Fibroblast of skin of abdomen (primary cell): ENCODE results near the gene DCDC2C. TPM values are rescaled to one million over a fixed set of nuclear protein-coding genes. Genes with fewer than 3 reads are reported as not detected.
"Not testable (repeated sequence)": the region's sequence is repeated elsewhere in the genome, so short reads cannot be mapped to it uniquely, and the experiment has no call there.

ENCODE experiments used
- DNase-seq: peaks from one replicate; pipeline ENCODE4 v3.0.0-alpha.2; 2013
- polyA plus RNA-seq, 2 experiments: library from polyadenylated mRNA; unstranded; fragments of 120-200 nt; gene quantifications; one replicate each; pipeline ENCODE4 v1.2.1, GENCODE V29; 2013; ENCODE audit not compliant: insufficient read length in 2 of 2

The DCDC2C gene
- not detected for polyA plus RNA-seq (2013, experiment 1 of 2; ENCODE audit: insufficient read length)
- polyA plus RNA-seq (2013, experiment 2 of 2; ENCODE audit: insufficient read length), result not detected

DNA sequence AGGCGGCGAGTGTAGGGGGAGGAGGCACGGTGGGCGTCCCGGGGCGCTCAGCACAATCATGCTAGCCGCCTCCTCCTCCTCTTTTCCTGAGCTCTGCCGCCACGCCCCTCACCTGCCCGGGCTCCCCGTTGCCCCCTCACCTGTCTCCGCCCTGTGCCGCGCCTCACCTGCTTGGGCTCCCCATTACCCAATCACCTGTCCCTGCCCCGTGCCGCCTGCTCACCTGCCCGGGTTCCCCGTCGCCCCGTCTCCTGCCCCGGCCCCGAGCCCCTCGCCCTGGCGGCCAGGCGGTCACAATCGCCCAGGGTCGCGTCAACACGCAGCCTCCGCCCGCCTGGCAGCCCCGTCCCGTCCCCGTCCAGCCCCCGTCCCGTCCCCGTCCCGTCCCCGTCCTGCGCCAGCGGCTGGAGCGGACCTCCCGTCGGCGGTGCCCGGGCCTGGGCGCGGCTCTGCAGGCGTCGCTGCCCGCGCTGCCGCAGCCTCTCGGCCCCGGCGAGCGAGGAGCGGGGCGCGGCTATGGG, at the start of gene DCDC2C:
Gene DCDC2C, plus strand, starts transcription at position 340 of the 521 bp plus-strand sequence. Its CDS starts 177 bp downstream, at position 517.
- DNase-seq, result no peak

- DNase-seq, result no peak
Measured at GRCh38 chr2:3654011-3654410, 49.4 kb upstream of the DCDC2C start.

DNA sequence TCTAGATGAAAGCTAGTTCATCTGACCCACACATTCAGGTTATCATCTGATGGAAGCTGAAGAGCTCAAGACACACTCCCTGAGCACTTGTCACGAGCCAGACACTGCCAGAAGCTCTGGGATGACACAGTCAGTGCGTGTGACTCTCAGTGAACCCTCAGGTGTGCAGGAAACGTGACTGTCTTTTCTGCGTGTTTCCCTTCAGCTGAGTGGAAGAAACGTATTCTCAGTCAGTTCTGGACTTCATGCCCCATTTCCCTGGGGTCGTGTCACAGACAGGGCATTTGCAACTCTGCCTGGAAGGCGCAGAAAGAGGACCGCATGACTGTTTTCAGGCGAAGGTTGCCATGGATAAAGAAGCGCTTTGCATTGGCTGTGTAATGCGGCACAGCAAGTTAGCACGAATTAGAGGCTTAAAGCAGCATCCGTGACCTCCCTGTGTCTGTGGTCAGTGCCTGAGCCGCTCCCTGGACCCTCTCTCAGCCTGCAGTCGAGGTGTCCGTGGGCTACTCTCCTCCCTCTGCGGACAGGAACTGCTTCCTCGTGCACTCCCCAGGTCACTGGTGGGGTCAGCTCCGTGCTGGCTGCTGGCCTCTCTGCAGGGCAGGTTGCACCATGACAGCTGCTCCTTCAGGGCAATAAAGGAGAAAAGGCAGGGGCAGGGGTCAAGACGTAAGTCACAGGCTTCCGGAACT, 48.7 kb upstream of the DCDC2C start:
- no peak for DNase-seq

DNA sequence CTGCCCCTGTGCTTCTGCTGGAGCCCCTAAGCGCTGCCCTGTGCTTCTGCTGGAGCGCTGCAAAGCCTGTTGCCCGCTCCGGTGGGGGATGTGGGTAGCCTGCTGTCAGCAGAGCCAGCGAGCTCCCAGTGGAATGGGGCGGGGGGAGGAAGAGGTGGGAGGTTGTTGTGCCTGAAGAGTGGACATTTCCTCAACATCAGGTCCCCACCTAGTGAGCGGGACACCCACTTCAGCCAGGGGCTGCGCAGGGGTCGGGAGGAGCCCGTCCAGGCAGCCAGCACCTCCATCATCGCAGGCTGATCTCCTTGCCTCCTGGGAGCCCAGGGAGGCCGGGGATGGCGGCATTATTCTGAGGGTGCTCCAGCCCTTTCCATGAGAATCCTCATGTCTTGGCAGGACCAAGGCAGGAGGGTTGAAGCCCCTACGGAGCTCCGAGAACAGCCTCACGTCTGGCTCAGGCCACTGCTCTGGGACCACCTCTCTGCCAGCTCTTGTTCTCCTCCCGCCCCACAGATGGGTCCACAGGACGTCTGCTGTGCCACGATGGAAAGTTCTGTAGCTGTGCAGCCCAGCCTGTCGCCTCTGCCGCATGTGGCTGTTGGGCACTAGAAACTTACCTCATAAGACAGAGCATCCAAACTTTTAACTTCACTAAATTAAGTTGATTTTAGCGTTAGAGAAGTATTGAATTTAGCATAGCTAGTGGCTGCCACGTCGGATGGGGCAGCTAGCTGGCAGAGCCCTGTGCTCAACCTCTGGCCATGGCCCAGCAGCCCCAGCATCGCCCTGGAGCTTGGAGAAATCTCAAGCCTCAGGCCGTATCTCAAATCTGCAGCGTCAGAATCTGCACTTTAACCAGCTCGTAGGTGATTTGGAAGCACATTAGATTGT, 47.3 kb upstream of the DCDC2C start:
- no peak for DNase-seq

- DNase-seq, result no peak
Measured at GRCh38 chr2:3656762-3657721, 46.3 kb upstream of the DCDC2C start.

DNA sequence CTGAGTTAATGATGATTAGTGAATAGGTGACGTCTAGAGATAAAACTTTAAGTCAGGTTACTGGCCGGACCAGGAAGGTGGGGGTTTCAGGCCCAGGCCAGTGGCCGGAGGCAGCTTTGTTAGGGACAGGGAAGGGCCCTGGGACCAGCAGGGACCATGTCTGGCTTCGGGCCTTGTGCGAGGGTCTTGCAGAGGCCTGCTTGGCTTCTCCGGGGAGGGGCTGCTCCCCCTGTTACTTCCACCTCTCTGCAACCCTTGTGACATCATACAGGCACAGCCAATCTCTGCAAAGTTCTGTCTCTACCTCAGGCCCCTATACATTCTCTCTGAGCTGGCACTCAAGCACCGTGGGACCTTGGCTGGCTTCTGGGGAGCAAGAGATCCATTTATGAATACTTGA, 45.5 kb upstream of the DCDC2C start, which contains the start of gene ALLC:
Gene ALLC, plus strand, starts transcription at position 320 of the 400 bp plus-strand sequence. CDS start 12,958 bp downstream, outside the sequence.
- DNase-seq, result no peak

- DNase-seq, result no peak
Measured at GRCh38 chr2:3659447-3660432, 43.6 kb upstream of the DCDC2C start.

DNA sequence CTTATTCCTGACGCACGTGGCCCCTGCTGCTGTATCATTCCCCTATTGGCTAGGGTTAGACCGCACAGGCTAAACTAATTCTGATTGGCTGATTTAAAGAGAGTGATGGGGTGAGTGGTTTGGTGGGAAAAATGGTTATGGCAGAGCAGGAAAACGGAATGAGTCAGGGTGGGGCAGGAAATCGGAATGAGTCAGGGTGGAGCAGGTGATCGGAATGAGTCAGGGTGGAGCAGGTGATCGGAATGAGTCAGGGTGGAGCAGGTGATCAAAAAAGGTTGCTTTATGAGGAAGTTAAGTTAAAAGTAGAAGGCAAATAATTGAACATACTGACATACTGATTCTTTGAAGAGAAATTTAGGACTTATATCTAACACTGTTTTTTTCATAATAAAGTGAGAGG, 42.7 kb upstream of the DCDC2C start:
- not testable (repeated sequence) for DNase-seq

- DNase-seq, result no peak
Measured at GRCh38 chr2:3661149-3661660, 42.2 kb upstream of the DCDC2C start.

GRCh38 chr2:3662239-3662638, 41.1 kb upstream of the DCDC2C start:
- DNase-seq, result peak; percentile 20

DNA sequence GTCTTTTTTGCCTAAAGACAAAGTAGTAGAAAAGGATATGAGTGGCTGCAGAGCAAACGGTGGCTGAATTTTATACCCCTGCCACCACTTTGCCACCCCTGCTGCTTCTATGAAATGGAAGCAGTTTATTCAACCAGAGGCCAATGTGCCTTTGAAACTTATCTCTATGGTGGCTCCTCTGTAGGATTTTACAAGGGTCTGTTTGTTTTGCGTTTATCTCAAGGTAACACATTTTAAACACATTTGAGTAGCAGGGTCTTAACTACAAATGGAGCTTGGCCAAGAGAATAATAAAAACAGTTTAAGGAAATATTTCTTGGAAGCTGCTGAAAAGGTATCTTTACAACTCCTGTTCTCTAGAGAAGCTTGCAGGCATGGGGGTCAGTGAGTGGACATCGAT, 39.3 kb upstream of the DCDC2C start:
- no peak for DNase-seq

DNA sequence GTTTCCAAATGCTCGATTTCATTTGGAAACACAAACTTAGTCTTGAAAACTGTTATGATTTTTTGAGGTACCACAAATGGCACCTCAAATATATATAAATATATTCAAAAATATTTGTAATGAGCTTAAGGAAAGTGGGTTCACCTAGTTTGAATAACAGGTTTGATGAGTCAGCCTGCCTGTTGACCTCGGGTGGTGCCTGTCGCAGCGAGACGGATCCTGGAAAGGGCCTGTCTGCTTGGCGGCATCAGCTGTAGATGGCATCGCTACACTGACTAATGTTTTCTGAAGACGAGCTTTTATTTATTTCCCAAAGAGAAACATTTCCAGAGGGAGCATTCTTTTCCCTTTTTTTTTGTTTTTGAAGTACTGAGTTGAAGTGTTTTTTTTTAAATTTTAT, 38.5 kb upstream of the DCDC2C start:
- DNase-seq, result no peak

DNA sequence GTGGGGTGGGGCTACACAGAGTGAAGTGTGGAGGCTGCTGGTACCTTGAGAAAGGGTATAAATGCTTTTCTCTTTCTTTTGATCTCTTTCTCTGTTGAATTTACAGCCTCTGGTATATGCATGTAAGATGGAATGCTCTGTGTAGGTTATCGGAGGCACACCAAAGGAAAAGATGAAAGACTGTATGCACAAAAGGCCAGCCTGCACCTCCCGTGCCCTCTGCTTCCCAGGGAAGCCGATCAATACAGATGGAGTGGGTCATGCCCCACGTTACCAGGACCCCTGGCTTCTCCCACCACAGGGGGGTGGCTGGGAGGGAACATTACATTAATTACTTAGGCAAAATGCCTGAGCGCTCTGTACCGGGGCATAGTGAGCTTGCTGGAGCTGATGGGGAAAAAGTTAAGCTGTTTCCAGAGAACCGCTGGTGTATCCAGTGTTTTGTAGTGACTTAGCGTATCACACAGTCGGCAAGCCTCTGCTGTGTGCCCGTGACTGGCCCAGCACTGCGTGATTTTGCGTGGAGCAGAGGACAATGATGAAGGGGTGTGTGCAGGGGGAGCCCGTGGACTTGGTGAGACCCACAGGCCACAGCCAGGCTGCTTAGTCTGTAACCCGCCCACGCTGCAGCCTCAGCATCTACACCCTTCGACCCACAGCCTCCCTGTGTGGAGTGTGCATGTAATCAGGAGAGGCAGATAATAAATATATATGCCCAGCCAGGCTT, 37.3 kb upstream of the DCDC2C start:
- DNase-seq, result no peak

DNA sequence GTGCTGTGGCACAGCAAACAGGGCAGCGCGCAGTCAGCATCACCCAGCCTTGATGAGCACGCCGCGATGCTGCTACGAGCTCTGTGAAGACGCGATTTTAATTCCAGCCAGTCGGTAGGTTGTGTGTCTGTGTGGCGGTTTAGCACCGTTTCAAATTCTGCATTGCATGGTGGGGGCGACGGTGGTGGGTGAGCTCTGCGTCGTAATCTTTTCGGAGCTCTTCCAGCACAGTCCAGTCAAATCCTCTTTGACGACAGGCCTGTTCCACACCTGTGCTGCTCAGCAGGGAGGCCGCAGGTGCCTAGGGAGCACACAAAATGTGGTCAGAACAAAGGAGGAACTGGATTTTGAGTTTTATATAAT, 36.8 kb upstream of the DCDC2C start:
- no peak for DNase-seq

DNA sequence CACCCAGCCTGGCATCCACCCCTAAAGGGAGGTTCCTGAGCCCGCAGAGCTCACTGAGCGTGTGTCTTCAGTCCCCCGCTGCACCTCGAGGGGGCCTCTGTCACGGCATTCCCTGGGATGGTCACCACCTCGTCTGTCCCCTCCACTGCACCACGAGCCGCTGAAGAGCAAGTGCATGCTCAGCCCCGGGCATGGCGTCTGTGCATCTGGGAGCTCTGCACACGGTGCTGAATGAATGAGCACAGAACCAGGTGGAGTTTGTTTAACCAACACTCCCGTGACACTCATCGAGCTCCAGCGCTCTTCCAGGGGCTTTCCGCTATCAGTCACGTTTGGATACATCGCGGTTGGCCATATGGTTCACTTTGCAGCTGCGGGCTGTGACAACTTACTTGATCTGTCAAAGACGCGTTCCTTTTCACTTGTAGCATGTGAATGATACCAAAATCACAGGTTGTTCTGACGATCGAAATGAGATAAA, 36.2 kb upstream of the DCDC2C start:
- no peak for DNase-seq

DNA sequence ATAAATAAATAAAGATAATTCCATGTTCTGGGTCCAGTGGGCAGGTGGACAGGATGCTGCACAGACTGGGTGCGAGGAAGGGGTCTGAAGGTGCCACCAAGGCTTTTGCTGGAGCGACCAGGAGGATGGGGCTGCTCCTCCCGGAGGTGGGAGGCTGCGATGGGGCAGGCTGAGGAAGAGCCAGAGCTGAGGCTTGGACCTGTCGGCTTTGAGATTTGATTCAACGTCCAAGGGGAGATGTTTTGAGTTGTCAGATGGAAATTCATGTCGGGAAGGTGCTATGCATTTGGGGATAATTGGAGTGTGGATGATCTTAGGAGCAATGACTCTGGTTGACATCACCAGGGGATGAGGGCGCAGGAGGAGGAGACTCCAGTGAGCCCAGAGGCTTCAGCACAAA, 33.7 kb upstream of the DCDC2C start:
- DNase-seq, result no peak

GRCh38 chr2:3670376-3670775, 33.0 kb upstream of the DCDC2C start:
- DNase-seq, result no peak

GRCh38 chr2:3670941-3671340, 32.4 kb upstream of the DCDC2C start:
- no peak for DNase-seq

GRCh38 chr2:3672861-3673678, 30.3 kb upstream of the DCDC2C start:
- DNase-seq, result no peak
